ENCODE measurements around the gene EXOC7. TPM values are rescaled to one million over a fixed set of nuclear protein-coding genes. Genes with fewer than 3 reads are reported as not detected.

Gene EXOC7
- total RNA-seq, 1 experiment from 2014 or later = 117 TPM

- Histone ChIP-seq H3K27me3 (replicated peaks; ENCODE audit: insufficient read depth, low read depth, low read length, poor library complexity) (no peaks in the 10 kb centered on the region), H3K4me3 (ENCODE audit: low read depth, low read length, poor library complexity, severe bottlenecking) (no peak overlapping the region), H3K9me3 (ENCODE audit: low read depth, low read length, poor library complexity, severe bottlenecking) (no peaks in the 10 kb centered on the region), H3K36me3 (ENCODE audit: insufficient read depth, low read length, poor library complexity, severe bottlenecking) (peaks cover 38% of the 10 kb centered on the region), H3K4me1 (ENCODE audit: insufficient read depth, low read length, poor library complexity, severe bottlenecking) (no peaks in the 10 kb centered on the region), H3K27ac (ENCODE audit: low read depth, low read length, poor library complexity, severe bottlenecking) (no peak overlapping the region)
- TF ChIP-seq EZH2 (IDR thresholded peaks at IDR 0.05; ENCODE audit: borderline replicate concordance, low read depth, low read length, poor library complexity, severe bottlenecking) = no peak
- TF ChIP-seq, protein P1, sequence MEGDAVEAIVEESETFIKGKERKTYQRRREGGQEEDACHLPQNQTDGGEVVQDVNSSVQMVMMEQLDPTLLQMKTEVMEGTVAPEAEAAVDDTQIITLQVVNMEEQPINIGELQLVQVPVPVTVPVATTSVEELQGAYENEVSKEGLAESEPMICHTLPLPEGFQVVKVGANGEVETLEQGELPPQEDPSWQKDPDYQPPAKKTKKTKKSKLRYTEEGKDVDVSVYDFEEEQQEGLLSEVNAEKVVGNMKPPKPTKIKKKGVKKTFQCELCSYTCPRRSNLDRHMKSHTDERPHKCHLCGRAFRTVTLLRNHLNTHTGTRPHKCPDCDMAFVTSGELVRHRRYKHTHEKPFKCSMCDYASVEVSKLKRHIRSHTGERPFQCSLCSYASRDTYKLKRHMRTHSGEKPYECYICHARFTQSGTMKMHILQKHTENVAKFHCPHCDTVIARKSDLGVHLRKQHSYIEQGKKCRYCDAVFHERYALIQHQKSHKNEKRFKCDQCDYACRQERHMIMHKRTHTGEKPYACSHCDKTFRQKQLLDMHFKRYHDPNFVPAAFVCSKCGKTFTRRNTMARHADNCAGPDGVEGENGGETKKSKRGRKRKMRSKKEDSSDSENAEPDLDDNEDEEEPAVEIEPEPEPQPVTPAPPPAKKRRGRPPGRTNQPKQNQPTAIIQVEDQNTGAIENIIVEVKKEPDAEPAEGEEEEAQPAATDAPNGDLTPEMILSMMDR (conservative IDR thresholded peaks at IDR 0.05; ENCODE audit: low read depth, low read length) = no peak
- intact Hi-C loops (cut with micrococcal nuclease; ENCODE audit: unreplicated experiment) = no loop called here
- BruUV-seq (replicated peaks) = no TSS peak
- CTCF ChIA-PET = no interaction called here
- POLR2A ChIA-PET (ENCODE audit: low non-redundant PET) = no interaction called here
- no peak for DNase-seq (ENCODE audit: low spot score)
Measured at GRCh38 chr17:76087531-76087930, 16.1 kb downstream of the EXOC7 start.

- Histone ChIP-seq H3K27me3 (replicated peaks; ENCODE audit: insufficient read depth, low read depth, low read length, poor library complexity) (no peaks in the 10 kb centered on the region), H3K9me3 (ENCODE audit: low read depth, low read length, poor library complexity, severe bottlenecking) (no peaks in the 10 kb centered on the region), H3K36me3 (ENCODE audit: insufficient read depth, low read length, poor library complexity, severe bottlenecking) (peaks cover 42% of the 10 kb centered on the region), H3K4me1 (ENCODE audit: insufficient read depth, low read length, poor library complexity, severe bottlenecking) (no peaks in the 10 kb centered on the region), H3K4me3 (ENCODE audit: low read depth, low read length, poor library complexity, severe bottlenecking) (no peak overlapping the region), H3K27ac (ENCODE audit: low read depth, low read length, poor library complexity, severe bottlenecking) (no peak overlapping the region)
- ChIA-PET POLR2A (ENCODE audit: low non-redundant PET) (no interaction called here), CTCF (no interaction called here)
- no peak for DNase-seq (ENCODE audit: low spot score)
- intact Hi-C loops (cut with micrococcal nuclease; ENCODE audit: unreplicated experiment) = no loop called here
- TF ChIP-seq, protein P1 (conservative IDR thresholded peaks at IDR 0.05; ENCODE audit: low read depth, low read length) = no peak
- TF ChIP-seq EZH2 (IDR thresholded peaks at IDR 0.05; ENCODE audit: borderline replicate concordance, low read depth, low read length, poor library complexity, severe bottlenecking) = no peak
- BruUV-seq (replicated peaks) = no TSS peak
Measured at GRCh38 chr17:76086384-76086783, 17.2 kb downstream of the EXOC7 start.

DNA sequence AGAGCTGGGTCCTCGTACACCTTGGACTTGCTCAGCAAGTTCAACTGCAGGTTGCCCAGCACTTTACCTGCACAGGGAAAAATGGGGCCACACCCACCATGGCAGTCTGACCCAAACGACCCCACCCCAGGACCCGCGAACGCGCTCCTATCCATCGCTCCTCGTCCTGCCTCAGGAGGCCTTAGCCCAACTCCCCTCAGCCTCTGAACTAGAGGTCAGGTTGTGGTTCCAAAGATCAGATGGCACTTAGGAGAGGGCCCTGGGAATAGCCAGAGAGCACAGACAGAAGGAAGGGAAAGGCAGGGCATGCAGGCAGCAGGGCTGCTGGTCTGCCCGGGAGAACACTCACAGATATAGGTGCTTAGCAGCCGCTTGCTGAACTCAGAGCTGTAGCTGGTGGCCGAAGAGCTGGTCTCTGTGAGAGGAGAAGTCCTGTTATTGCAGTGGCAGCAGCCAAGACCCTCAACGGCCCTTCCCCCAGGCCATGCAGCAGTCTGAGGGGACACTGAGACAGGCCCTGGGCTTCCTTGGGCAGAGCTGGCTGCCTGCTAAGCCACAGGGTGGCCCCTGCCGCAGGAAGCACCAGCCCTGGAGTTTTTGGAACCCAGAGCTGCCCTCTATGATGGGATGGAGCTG, 17.7 kb downstream of the EXOC7 start:
- no TSS peak for BruUV-seq (replicated peaks)
- no peaks in the 10 kb centered on the region for H3K9me3 ChIP-seq (ENCODE audit: low read depth, low read length, poor library complexity, severe bottlenecking)
- POLR2A ChIA-PET (ENCODE audit: low non-redundant PET) = no interaction called here
- no peaks in the 10 kb centered on the region for H3K27me3 ChIP-seq (replicated peaks; ENCODE audit: insufficient read depth, low read depth, low read length, poor library complexity)
- intact Hi-C loops (cut with micrococcal nuclease; ENCODE audit: unreplicated experiment) = no loop called here
- no peaks in the 10 kb centered on the region for H3K4me1 ChIP-seq (ENCODE audit: insufficient read depth, low read length, poor library complexity, severe bottlenecking)
- TF ChIP-seq, protein P1 (conservative IDR thresholded peaks at IDR 0.05; ENCODE audit: low read depth, low read length) = no peak
- no peak overlapping the region for H3K4me3 ChIP-seq (ENCODE audit: low read depth, low read length, poor library complexity, severe bottlenecking)
- CTCF ChIA-PET = no interaction called here
- DNase-seq (ENCODE audit: low spot score) = no peak
- peaks cover 42% of the 10 kb centered on the region for H3K36me3 ChIP-seq (ENCODE audit: insufficient read depth, low read length, poor library complexity, severe bottlenecking)
- no peak overlapping the region for H3K27ac ChIP-seq (ENCODE audit: low read depth, low read length, poor library complexity, severe bottlenecking)

Data from A673 (cell line).